ENCODE results near the gene SOX8. TPM values are rescaled to one million over a fixed set of nuclear protein-coding genes. Genes with fewer than 3 reads are reported as not detected.

Gene SOX8
- total RNA-seq, 1 donor from 2014 or later: 0.98 TPM

DNA sequence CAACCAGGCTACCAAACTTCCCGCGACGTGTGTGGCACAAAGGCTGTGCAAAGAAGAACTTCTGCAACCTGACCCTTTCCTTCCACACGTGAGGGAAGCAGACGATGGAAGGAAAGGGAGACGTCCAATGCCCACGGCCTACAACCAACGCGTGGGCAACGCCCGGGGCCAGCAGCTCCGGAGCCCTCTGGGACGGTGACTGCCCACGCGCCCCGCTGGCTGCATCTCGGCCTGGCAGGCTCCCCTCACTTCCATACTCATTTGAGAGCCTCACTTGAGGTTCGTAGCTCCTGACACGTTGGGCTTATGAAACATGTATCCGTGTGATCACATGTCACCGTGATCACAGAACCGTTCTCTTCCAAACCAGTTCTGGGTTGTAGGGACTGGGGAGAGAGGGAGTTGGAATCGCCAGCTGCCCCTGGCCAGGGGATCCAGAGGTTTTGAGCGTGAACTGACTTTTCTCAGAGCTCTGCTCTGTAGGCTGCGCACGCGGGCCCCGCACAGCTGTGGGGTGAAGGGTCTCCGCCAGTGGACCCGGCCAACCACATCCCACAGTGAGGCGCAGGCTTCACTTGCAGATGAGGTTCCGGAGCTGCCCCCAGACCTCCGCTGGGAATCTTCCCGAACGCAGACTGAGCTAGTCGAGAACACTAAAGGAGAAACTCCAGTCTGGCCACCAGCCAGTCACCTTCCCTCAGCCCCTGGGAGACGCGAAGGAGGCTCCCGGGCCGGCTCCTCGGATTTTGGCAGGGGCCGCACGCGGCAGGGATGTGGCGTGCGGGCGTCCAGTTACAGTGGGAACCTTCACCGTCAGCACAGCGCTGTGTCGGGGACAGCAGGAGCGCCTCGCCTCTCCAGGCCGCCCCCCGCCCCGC lies 11.8 kb upstream of the SOX8 start:
- H3K4me2 ChIP-seq (ENCODE audit: low read length): peak overlapping the region; percentile 93
- H3K4me1 Mint-ChIP-seq (ENCODE audit: low read depth, unreplicated experiment): no peaks in the 10 kb centered on the region
- H3K27ac ChIP-seq (ENCODE audit: low read depth, low read length): no peak overlapping the region
- FAIRE-seq (no peak), DNase-seq (ENCODE audit: low read depth) (no peak)
- peaks cover 14% of the 10 kb centered on the region for H3K27me3 ChIP-seq (ENCODE audit: insufficient read depth, low read length)
- peaks cover 13% of the 10 kb centered on the region for H3K9me3 ChIP-seq (ENCODE audit: insufficient read depth, low read depth, low read length)
- H3K4me1 ChIP-seq (ENCODE audit: insufficient read depth, low read length): peaks cover 5% of the 10 kb centered on the region
- H3K9ac ChIP-seq (ENCODE audit: low read length): peak overlapping the region; percentile 90
- peaks cover 8% of the 10 kb centered on the region for H3K9me3 Mint-ChIP-seq (ENCODE audit: unreplicated experiment)
- peaks cover 8% of the 10 kb centered on the region for H3K79me2 ChIP-seq (ENCODE audit: insufficient read depth, low read length)
- peaks cover 18% of the 10 kb centered on the region for H3K36me3 Mint-ChIP-seq (ENCODE audit: low read depth, unreplicated experiment)
- no peaks in the 10 kb centered on the region for H3K36me3 ChIP-seq (ENCODE audit: insufficient read depth, low read length)
- peak overlapping the region; percentile 100 for H2AFZ ChIP-seq (ENCODE audit: low read depth, low read length)
- peaks cover 14% of the 10 kb centered on the region for H3K27me3 Mint-ChIP-seq (ENCODE audit: low read depth, unreplicated experiment)
- H3K4me3 Mint-ChIP-seq (ENCODE audit: unreplicated experiment): peak overlapping the region; percentile 84
- H3K27ac Mint-ChIP-seq (ENCODE audit: unreplicated experiment): peak overlapping the region; percentile 41
- peak overlapping the region; percentile 66 for H3K4me3 ChIP-seq (ENCODE audit: insufficient read depth, low read depth, low read length)
- TF ChIP-seq EZH2 (IDR thresholded peaks at IDR 0.05; ENCODE audit: insufficient read depth, low read length): no peak
- TF ChIP-seq, protein P1, sequence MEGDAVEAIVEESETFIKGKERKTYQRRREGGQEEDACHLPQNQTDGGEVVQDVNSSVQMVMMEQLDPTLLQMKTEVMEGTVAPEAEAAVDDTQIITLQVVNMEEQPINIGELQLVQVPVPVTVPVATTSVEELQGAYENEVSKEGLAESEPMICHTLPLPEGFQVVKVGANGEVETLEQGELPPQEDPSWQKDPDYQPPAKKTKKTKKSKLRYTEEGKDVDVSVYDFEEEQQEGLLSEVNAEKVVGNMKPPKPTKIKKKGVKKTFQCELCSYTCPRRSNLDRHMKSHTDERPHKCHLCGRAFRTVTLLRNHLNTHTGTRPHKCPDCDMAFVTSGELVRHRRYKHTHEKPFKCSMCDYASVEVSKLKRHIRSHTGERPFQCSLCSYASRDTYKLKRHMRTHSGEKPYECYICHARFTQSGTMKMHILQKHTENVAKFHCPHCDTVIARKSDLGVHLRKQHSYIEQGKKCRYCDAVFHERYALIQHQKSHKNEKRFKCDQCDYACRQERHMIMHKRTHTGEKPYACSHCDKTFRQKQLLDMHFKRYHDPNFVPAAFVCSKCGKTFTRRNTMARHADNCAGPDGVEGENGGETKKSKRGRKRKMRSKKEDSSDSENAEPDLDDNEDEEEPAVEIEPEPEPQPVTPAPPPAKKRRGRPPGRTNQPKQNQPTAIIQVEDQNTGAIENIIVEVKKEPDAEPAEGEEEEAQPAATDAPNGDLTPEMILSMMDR (IDR thresholded peaks at IDR 0.05; ENCODE audit: insufficient read depth, low read depth, low read length): no peak
- peaks cover 11% of the 10 kb centered on the region for H4K20me1 ChIP-seq (ENCODE audit: insufficient read depth, low read length)

DNA sequence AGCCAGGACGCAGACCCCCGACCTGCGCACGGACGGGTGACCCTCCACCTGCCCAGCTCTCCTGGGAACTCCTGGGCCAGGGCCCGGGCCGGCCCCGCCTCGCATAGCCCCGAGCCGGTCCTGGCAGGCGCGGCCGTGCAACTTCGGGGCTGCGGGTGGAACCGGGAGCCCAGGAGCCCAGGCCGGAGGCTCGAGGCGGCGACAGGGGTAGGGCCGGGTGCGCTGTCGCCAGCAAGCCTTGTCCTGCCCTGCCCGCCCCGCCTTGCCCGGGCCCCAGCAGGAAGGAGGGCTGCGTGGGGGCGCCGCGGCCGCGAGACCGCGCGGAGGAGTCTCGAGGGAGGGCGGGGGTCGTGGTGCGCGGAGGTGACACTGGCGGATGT lies 11.2 kb upstream of the SOX8 start:
- H4K20me1 ChIP-seq (ENCODE audit: insufficient read depth, low read length): peaks cover 11% of the 10 kb centered on the region
- H3K4me1 Mint-ChIP-seq (ENCODE audit: low read depth, unreplicated experiment): no peaks in the 10 kb centered on the region
- H3K4me1 ChIP-seq (ENCODE audit: insufficient read depth, low read length): peaks cover 5% of the 10 kb centered on the region
- H3K36me3 ChIP-seq (ENCODE audit: insufficient read depth, low read length): no peaks in the 10 kb centered on the region
- H3K27me3 ChIP-seq (ENCODE audit: insufficient read depth, low read length): peaks cover 18% of the 10 kb centered on the region
- FAIRE-seq (no peak), DNase-seq (ENCODE audit: low read depth) (no peak)
- H3K9me3 Mint-ChIP-seq (ENCODE audit: unreplicated experiment): peaks cover 10% of the 10 kb centered on the region
- H3K79me2 ChIP-seq (ENCODE audit: insufficient read depth, low read length): peaks cover 8% of the 10 kb centered on the region
- peak overlapping the region; percentile 100 for H2AFZ ChIP-seq (ENCODE audit: low read depth, low read length)
- no peak for TF ChIP-seq EZH2 (IDR thresholded peaks at IDR 0.05; ENCODE audit: insufficient read depth, low read length)
- TF ChIP-seq, protein P1 (IDR thresholded peaks at IDR 0.05; ENCODE audit: insufficient read depth, low read depth, low read length): no peak
- peaks cover 14% of the 10 kb centered on the region for H3K27me3 Mint-ChIP-seq (ENCODE audit: low read depth, unreplicated experiment)
- peak overlapping the region; percentile 90 for H3K9ac ChIP-seq (ENCODE audit: low read length)
- H3K27ac Mint-ChIP-seq (ENCODE audit: unreplicated experiment): no peak overlapping the region
- peak overlapping the region; percentile 84 for H3K4me3 Mint-ChIP-seq (ENCODE audit: unreplicated experiment)
- peak overlapping the region; percentile 56 for H3K27ac ChIP-seq (ENCODE audit: low read depth, low read length)
- H3K9me3 ChIP-seq (ENCODE audit: insufficient read depth, low read depth, low read length): peaks cover 10% of the 10 kb centered on the region
- peak overlapping the region; percentile 93 for H3K4me2 ChIP-seq (ENCODE audit: low read length)
- peak overlapping the region; percentile 66 for H3K4me3 ChIP-seq (ENCODE audit: insufficient read depth, low read depth, low read length)
- peaks cover 15% of the 10 kb centered on the region for H3K36me3 Mint-ChIP-seq (ENCODE audit: low read depth, unreplicated experiment)
